HG03354 (cell line): ENCODE data around the gene MSL1.

ENCODE experiments used
- ATAC-seq: cut with Tn5 transposase; IDR thresholded peaks from one replicate; pipeline ENCODE4 v1.9.1; 2021; ENCODE audit warnings: mild to moderate bottlenecking; ENCODE audit not compliant: unreplicated experiment, poor library complexity, severe bottlenecking

MSL1 gene

DNA sequence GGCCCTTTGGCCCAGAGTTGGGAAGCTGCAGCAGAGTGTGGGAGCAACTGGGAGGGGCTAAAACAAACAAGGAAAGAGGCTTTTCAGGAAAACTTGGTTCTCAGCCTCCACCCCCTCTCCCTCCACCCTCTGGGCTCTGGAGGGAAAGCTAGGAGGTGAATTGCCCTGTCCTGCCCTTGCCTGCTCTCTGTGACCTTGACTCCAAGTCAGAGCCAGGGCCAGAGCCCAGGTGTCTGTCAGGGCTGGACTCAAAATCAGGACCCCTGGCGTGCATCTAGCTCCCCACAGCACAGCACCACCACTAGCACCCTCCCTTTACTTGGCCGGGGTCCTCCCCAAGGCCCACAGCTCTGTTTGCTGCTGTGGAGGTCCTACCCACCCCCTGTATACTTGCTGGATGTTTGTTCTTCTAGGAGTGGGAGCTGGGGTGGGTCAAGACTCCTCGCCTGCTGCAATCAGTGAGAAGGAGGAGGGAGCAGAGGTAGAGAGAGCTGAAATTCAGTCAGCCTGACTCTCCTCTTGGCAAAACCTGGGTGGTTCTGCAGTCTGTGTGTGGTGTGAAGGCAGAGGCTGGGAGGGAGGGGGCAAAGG, 18.6 kb upstream of the MSL1 start:
- ATAC-seq: no peak

DNA sequence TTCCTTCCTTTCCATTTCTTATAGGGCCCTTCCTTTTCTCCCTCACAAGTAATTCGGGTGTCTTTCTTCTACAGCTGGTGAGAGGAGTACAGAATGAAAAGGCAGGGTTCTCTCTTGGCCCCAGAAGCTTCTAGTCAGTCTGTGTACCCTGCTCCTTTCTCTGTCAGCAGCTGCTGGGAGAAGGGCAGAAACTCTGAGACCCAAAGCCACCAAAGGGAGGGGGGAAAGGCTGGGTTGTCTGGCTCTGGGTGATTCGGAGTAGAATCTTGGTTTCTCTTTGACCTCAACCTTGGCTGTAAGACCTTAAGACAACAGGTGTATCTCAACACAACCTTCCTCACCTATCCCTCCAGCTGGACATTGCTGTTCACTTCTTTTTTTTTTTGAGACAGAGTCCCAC, 18.1 kb upstream of the MSL1 start:
- ATAC-seq: no peak

- ATAC-seq: no peak
Observed at GRCh38 chr17:40104594-40105486, 16.9 kb upstream of the MSL1 start.

- ATAC-seq: no peak
Observed at GRCh38 chr17:40105861-40106759, 15.7 kb upstream of the MSL1 start.

DNA sequence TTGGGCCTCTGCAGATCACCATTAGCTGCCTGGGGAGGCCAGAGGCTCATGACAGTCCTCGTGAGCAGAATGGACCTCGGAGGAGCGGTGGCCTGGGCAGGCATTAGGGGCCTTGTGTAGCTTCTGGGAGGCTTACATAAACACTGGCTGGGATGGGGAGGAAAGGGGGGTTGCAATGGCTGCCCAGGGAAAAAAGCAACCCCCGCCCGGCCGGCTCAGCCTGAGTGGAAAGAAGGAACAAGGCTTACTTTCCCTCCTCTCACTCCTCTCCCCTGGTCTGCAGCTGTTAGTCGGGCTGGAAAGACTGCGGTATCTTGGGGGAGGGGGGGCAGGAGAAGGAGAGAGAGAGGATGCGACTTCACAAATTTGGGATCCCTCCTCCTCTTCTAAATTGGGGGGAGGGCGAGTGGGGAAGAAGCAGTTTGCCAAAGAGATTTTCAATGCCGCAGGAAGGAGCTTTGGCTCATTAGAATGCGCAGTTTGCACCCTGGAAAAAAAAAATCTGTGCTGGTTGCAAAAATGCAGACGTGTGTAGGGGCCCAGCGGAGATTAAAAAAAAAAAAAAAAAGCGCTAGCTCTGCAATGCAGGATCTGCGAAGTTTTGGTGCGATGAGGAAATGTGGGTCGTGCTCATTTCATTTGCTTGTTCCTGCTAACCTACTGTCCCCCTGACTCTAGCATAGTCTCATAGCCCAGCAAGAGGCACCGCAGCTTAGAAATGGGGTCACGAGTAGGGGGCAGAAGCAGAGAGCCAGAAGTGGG, 14.8 kb upstream of the MSL1 start:
- ATAC-seq: no peak

GRCh38 chr17:40107522-40108174, 14.1 kb upstream of the MSL1 start:
- no peak for ATAC-seq

DNA sequence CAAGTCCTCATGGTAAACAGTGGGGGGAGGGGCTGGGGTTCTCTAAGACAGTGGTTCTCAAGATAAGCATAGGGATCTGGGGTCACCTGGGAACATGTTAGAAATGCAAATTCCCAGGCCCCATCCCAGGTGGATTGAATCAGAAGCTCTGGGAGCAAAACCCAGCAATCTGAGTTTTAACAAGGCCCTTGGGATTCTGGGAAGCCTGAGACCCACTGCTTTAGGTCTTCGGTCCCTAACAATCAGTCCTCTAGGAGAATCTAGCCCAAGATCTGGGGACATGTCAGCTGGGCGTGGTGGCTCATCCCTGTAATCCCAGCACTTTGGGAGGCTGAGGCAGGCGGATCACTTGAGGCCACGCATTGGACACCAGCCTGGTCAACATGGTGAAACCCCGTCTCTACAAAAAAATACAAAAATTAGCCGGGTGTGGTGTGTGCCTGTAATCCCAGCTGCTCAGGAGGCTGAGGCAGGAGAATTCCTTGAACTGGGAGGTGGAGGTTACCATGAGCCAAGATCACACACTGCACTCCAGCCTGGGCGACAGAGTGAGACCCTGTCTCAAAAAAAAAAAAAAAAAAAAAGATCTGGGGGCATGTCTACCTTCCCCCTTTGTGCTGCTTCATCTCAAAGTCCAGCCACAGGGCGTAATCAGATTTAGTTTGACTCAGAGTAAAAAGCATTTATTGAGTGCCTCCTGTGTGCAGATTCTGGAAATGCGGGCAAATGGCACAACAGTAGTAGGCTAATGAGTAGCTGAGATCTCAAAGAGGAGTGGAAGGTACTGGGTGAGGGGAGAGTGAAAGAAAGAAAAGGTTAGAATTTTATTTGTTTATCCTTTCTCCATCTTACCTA, 12.6 kb upstream of the MSL1 start:
- ATAC-seq: no peak

GRCh38 chr17:40110026-40110845, 11.5 kb upstream of the MSL1 start:
- ATAC-seq: no peak

DNA sequence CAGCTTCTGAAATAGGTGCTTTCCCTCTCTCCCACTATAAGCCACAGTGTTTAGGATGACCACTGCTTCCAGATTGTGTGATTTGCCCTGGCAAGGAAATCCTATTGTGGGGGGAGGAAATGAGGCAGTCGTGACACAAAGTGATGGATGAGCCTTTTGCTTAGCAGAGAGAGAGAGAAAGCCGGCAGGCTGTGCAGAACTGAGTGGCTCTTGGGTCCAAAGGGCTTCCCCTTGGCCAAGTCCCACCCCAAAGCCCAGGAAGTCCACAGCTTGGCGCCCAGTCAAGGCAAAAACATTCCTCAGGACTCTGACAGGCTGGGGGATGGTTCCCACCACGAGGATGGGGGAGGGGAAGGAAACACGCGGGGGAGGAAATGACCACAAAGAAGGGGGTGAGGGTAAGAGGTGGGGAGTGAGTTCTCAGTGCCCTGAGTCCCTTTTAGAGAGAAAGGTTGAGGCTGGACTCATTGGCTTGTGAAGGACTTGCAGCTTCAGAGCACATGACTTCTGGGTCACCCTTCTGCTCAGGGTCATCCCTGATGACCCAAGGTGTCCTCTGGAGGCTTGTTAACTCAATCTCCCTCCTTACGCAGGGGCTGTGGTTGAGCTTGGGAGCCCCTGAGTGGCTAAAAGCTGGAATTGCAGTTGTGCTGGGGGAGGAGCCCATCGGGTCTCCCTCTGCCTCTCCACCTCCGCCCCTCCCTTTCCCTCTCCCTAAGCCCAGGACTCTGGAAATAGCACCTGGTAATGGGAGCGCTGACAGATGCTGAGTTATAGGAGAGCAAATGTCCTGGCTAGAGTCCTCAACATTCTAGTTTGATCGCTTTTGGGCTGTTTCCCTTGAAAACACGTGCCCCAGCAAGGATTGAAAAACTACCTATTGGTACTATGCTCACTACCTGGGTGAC, 10.3 kb upstream of the MSL1 start:
- no peak for ATAC-seq

DNA sequence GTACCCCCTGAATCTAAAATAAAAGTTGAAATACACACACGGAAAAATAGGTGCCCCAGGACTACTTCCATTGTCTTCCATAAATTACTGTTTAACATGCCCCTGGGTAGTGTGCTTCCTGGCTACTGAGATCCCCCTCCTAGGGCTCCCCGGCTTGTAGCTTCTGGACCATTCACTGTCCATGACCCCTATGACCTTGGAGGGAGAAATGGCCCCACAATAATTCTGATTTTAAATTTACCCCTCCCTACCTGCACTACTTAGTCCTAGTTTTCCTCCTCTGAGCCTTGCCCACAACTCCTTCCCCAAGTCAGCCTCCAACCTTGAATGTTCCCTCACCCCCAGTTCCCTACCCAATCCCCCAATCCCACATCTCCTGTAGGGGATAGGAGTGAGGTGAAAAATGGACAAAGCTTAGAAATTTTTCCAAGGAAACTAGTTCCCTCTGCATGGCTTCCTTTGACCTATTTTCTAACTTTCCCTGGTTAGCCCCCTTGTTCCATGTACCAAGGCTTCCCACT, 9.5 kb upstream of the MSL1 start:
- ATAC-seq: no peak

- ATAC-seq: no peak
Observed at GRCh38 chr17:40112718-40113109, 9.1 kb upstream of the MSL1 start.

GRCh38 chr17:40113110-40113906, 8.5 kb upstream of the MSL1 start:
- ATAC-seq: peak; percentile 85

DNA sequence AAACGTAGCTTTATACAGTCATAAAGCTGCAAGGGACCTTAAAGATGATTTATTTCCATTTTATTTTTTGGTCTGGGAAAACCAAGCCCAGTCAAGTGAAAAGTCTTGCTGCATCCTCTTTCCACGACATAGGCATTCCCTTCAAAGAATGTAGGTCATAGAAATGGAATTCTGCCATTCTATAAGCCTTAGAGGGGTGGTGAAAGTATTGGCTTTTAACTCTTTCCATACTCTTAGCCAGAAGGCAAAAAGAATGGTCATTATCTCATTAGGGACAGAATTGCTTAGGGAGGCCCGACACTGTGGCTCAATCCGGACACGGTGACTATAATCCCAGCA, 7.9 kb upstream of the MSL1 start:
- no peak for ATAC-seq

GRCh38 chr17:40115101-40115436, 6.7 kb upstream of the MSL1 start:
- no peak for ATAC-seq

GRCh38 chr17:40122136-40122998, 596 bp downstream of the MSL1 start:
- ATAC-seq: peak; percentile 59
